AG20443 (cell line): Measurements from ENCODE around the gene PLIN5.
A peak's percentile ranks its signal among the peaks of the same experiment; 100 is the strongest.

Experiments
- DNase-seq: peaks from one replicate; pipeline ENCODE4 v3.0.0; 2012; ENCODE audit warnings: low spot score, mixed read lengths

PLIN5 gene

DNA sequence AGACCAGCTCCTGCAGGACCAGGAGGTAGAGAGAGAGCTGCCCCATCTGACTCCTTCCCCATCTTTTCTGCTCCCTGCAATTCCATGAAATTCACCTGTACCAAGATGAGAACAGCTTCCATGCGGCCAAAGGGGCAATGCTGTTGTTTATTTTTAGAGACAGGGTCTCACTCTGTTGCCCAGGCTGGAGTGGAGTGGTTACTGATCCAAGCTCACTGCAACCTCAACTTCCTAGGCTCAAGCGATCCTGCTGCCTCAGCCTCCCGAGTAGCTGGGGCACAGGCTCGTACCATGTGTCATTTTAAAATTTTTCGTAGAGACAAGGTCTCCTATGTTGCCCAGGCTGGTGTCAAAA lies 13.2 kb downstream of the PLIN5 start:
- DNase-seq: no peak

- DNase-seq: no peak
These were observed 13.7 kb downstream of the PLIN5 start for GRCh38 chr19:4521170-4521887.

DNA sequence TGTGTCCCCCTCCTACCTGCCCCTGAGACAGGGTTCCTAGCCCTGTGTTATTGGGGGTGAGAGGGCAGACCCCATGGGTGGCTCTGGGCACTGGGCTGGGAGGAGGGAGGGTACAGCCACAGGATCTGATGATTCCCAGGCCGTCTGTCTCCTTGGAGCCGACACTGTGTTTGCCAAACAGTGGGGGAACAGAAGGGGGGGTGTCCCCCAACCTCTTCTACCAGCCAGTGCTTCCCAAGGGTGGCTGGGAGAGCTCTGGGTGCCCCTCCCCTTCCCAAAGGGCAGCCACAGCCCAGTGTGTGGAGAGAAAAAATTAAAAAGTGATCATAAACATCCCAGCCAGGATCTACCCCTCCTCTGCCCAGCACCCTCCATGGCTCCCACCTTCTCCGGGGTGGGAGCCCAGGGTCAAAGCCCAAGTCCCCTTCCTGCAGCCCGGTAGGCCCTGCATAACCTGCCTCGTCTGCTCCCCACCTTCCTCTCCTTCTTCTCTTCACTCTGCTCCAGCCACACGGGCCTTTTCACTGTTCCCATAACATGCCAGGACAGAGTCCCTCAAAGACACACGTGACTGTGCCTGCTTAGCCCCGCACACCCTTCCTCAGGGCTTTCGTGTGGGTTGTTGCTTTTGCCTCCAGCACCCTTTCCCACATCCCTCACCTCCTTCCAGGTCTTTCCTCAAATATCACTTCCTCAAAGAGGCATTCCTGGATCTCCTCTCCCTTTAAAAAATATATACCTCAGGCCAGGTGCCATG lies 15.3 kb downstream of the PLIN5 start:
- no peak for DNase-seq

DNA sequence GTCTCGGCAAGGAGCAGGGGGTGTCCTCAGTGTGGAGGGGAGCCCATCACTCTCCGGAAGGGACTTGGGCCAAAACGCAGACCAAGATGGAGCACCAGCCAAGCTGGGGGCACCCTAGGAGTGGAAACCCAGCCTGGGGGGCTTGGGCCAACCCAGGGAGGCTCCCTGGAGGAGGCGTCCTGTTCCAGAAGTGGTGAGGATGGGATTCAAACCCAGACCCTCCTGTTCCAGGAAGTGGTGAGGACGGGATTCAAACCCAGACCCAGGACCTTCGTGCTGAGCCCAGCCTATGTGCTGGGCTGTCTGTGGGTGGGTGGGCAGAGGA lies 15.9 kb downstream of the PLIN5 start:
- no peak for DNase-seq

DNA sequence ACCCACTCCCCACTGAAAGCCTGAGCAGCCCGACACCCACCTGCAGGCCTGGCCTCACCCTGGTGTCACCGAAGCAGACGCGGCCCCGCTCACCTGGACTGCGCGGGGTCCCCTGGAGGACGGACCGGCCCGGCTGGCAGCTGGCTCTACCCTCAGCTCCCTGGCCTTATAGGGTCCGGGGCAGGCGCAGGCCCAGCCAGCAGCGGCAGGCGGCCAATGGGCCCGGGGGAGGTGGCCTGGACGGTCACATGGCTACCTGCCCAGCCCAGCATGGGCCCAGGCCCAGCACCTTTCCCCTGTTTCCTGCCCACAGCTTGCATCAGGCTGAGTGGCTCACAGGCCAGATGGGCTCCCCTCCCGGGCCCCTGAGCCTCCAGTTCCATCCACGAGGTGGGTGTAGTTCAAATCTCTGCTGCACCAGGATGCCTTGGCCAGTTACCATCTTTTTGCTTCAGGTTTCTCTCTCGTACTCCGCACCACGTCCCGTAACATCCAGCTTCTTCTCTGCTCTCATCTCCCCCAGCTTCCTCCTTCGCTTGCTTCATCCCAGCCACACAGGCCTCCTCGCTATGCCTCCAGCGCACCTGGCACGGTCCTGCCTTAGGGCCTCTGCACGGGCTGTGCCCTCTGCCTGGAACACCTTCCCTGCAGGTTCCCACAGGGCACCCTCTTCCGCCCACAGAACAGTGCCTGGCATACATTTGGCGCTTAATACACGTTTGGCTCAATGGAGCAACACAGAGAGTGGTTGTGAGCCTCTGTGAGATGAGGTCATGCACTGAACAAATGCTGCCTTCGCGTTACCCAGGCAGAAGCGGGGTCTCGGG lies 16.5 kb downstream of the PLIN5 start, which contains the start of gene PLIN4:
Gene PLIN4, minus strand, starts transcription at position 142 of the 827 bp plus-strand sequence. CDS start 214 bp downstream, outside the sequence.
- DNase-seq: peak; percentile 49

DNA sequence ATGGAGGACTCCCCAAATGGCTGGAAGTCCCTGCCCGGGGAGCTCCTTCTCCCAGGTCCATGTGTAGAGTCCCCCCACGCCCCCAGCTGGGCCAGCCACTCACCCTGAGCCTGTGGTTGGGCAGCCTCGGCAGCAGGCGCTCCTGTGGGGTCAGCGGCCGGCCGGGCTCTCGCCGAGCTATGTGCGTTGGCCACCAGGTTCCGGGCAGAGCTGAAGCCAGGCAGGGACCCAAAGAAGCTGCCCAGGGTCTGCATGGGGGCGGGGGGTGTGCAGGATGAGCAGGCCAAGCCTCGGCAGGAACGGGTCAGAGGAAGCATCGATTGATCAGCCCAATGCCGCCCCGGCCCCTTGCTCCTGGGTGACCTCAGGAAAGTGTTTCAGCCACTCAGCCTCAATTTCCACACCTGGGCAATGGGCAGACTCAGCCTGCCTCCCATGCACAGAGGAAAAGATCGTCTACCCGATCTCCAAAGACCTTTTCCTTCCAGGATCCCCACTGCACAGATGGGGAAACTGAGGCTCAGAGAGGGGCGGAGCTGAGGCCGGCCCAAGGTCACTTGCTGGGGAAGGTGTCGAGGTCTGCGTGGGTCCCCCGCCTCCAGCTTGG lies 17.5 kb downstream of the PLIN5 start:
- no peak for DNase-seq

DNA sequence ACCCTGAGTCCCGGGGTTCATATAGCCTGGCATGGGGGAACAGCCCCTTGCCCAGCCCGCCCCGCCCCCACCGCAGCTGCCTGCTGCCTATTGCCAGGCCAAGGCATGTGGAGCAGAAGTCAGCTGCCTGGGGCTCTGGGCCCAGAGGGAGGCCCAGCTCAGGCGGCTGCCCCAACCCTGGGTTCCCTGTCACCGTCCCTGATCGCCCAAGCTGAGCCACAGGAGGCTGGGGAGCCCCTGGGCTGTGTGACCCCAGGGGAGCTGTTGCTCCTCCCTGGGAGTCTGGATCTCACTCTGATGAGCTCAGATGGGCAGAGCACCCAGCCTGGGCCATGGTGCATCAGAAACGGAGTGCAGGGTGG lies 18.1 kb downstream of the PLIN5 start:
- no peak for DNase-seq

- DNase-seq: no peak
These were observed 18.7 kb downstream of the PLIN5 start for GRCh38 chr19:4516199-4516938.

- no peak for DNase-seq
These were observed 19.3 kb downstream of the PLIN5 start for GRCh38 chr19:4515732-4516131.

DNA sequence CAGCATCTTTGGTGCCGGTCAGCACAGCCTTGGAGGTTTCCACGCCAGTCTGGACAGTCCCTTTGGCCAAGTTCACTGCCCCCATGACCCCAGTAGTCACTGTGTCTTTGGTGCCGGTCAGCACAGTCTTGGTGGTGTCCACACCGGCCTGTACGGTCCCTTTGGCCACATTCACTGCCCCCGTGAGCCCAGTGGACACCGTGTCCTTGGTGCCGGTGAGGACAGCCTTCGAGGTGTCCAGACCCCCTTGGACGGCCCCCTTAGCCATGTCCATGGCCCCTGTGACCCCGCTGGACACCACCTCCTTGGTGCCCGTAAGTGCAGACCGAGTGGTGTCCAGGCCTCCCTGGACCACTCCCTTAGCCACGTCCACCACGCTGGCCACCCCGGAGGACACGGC lies 21.8 kb downstream of the PLIN5 start:
- no peak for DNase-seq

DNA sequence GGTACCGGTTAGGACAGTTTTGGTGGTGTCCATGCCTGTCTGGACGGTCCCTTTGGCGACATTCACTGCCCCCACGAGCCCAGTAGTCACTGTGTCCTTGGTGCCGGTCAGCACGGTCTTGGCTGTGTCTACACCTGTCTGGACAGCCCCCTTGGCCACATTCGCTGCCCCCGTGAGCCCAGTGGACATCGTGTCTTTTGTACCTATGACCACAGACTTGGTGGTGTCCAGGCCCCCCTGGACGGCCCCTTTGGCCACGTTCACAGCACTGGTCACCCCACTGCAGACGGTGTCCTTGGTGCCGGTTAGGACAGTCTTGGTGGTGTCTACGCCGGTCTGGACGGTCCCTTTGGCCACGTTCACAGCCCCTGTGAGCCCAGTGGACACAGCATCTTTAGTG lies 23.0 kb downstream of the PLIN5 start:
- DNase-seq: no peak

- no peak for DNase-seq
These were observed 23.5 kb downstream of the PLIN5 start for GRCh38 chr19:4511300-4512054.

GRCh38 chr19:4510435-4511255 lies 24.4 kb downstream of the PLIN5 start:
- DNase-seq: no peak

- DNase-seq: no peak
These were observed 26.3 kb downstream of the PLIN5 start for GRCh38 chr19:4508698-4509097.

DNA sequence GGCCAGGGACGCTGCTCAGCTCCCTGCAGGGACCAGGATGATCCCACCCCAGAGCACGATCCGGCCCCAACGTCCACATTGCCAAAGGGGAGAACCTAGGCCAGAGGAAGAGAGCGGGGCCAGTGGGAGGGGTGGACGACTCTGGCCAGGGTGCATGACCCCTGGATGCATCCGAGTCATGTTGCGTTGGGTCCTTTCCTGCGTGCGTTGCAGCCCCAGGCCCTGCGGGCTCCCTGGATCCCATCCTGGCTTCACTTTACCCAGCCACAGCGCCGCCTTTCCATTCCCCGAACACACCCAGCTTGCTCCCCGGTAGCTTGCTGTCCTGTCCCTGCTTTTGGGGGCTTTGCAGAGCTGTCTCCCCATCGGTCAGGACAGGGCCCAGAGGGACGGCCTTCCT lies 27.2 kb downstream of the PLIN5 start:
- DNase-seq: no peak

GRCh38 chr19:4507150-4507452 lies 27.9 kb downstream of the PLIN5 start:
- no peak for DNase-seq

GRCh38 chr19:4506449-4507149 lies 28.4 kb downstream of the PLIN5 start:
- DNase-seq: peak; percentile 64

- DNase-seq: no peak
These were observed 29.2 kb downstream of the PLIN5 start for GRCh38 chr19:4505570-4506448.
